LNCAP (cell line): ENCODE results near the gene ATP1B1.

ENCODE experiments used
- CTCF ChIP-seq: fragments of 450-650 bp; IDR thresholded peaks from 2 replicates; pipeline ENCODE4 v1.5.1; 2017; ENCODE audit warnings: mild to moderate bottlenecking

The ATP1B1 gene

GRCh38 chr1:169070958-169071357, 35.5 kb upstream of the ATP1B1 start:
- TF ChIP-seq CTCF = no peak

- no peak for TF ChIP-seq CTCF
Measured at GRCh38 chr1:169072945-169073725, 33.4 kb upstream of the ATP1B1 start.

GRCh38 chr1:169078163-169078883, 28.2 kb upstream of the ATP1B1 start:
- TF ChIP-seq CTCF = no peak

GRCh38 chr1:169081503-169082123, 24.9 kb upstream of the ATP1B1 start:
- no peak for TF ChIP-seq CTCF

- no peak for TF ChIP-seq CTCF
Measured at GRCh38 chr1:169085911-169086310, 20.6 kb upstream of the ATP1B1 start.

DNA sequence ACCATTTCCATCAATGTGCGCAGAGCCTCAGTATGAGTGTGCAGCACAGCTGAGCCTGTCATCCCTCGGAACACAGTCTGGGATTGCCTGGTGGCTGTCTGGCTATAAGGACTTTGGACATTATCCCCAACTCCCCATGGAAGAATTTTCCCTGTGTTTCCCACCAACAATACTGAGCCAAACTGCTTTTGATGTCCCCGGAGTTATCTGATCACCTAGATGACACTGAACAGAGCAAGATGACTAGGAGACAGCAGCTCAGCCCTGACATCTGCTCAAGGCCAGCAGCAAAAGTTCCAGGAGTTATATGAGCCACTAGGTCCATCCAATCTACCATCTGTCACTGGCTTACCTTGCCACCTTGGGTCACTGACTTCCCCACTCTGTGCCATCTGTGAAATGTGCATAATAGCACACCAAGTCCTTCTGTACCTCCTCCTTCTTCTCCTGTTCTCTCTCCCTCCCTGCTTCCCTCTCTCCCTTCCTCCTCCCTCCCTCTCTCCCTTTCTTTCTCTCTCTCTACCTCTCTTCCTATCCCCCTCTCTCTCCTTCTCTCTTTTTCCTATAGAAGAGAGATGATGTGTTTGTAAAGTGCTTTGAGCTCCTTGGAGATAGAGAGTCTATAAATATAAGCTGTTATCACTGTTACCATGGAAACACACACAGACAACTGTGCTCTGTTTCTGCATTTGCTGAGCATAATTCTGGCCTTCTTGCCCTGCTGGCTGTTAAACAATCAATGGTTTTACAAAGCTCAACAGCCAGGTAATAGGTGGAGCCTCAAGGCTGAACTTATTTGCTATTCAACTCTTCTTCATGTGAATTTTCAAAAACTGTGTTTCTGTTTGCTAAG, 19.7 kb upstream of the ATP1B1 start:
- no peak for TF ChIP-seq CTCF

DNA sequence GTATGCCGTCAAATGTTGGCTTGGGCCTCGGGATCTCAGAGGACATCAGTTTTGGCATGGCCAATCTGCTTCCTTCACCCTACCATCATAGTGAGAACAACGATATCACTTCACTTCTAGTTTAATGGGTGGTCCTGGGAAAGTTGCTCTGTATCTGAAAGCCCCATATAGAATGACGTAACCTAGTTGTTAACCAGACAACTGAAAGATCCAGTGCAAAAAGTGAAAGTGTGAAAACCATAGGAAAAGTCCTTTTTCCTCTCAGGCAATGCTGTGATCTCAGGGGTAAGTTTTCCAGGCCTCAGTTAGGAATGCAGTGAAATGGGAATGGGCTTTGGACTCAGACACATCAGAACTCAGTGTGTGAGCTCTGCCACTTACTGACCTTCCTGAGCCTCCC, 18.6 kb upstream of the ATP1B1 start:
- no peak for TF ChIP-seq CTCF
